SK-N-SH treated with all-trans-retinoic acid at 6 μM for 48 hours (cell line): Measurements from ENCODE around the gene PRSS2.

Source experiments
- POU6F1 ChIP-seq: fragments of 250-450 bp; sonication (Bioruptor Pico); IDR thresholded peaks from 2 replicates; pipeline ENCODE4 v1.8.0; 2021; ENCODE audit warnings: low read depth, mild to moderate bottlenecking, moderate library complexity, borderline replicate concordance
- PPARA ChIP-seq: fragments of 250-450 bp; sonication (Bioruptor Pico); IDR thresholded peaks from 2 replicates; pipeline ENCODE4 v1.5.0; 2020; ENCODE audit warnings: mild to moderate bottlenecking, borderline replicate concordance
- RARB ChIP-seq: fragments of 250-450 bp; sonication (Bioruptor Pico); IDR thresholded peaks from 2 replicates; pipeline ENCODE4 v1.8.0; 2021; ENCODE audit warnings: mild to moderate bottlenecking, moderate library complexity
- TCF4 ChIP-seq: fragments of 250-450 bp; sonication (Bioruptor Pico); IDR thresholded peaks from 2 replicates; pipeline ENCODE4 v1.8.0; 2021; ENCODE audit warnings: mild to moderate bottlenecking, moderate library complexity, borderline replicate concordance
- TOX ChIP-seq: fragments of 250-450 bp; sonication (Bioruptor Pico); IDR thresholded peaks from 2 replicates; pipeline ENCODE4 v1.8.0; 2021; ENCODE audit warnings: mild to moderate bottlenecking, moderate library complexity, borderline replicate concordance
- ZC3H10 ChIP-seq: fragments of 250-450 bp; sonication (Bioruptor Pico); IDR thresholded peaks from 2 replicates; pipeline ENCODE4 v1.5.1; 2021; ENCODE audit warnings: mild to moderate bottlenecking, moderate library complexity
- ZFP3 ChIP-seq: fragments of 250-450 bp; sonication (Bioruptor Pico); IDR thresholded peaks from 2 replicates; pipeline ENCODE4 v1.5.0; 2020; ENCODE audit warnings: mild to moderate bottlenecking, moderate library complexity
- ZFP30 ChIP-seq: fragments of 450-650 bp; formaldehyde crosslinking; IDR thresholded peaks from 2 replicates; pipeline ENCODE4 v1.5.0; 2022; ENCODE audit warnings: mild to moderate bottlenecking, moderate library complexity
- ZNF565 ChIP-seq: fragments of 450-650 bp; formaldehyde crosslinking; conservative IDR thresholded peaks from 2 replicates; pipeline ENCODE4 v1.5.0; 2020; ENCODE audit warnings: low read depth, mild to moderate bottlenecking, moderate library complexity
- ZNF70 ChIP-seq: fragments of 450-650 bp; formaldehyde crosslinking; IDR thresholded peaks from 2 replicates; pipeline ENCODE4 v1.5.0; 2020; ENCODE audit warnings: mild to moderate bottlenecking, moderate library complexity
- TF ChIP-seq, protein P1 (sequence below): fragments of 250-450 bp; sonication (Bioruptor Pico); IDR thresholded peaks from 2 replicates; pipeline ENCODE4 v1.8.0; 2020; ENCODE audit warnings: mild to moderate bottlenecking, moderate library complexity, borderline replicate concordance

- TF ChIP-seq ZFP3 (CRISPR knock-in tag) (no peak), RARB (CRISPR knock-in tag) (no peak), ZNF70 (CRISPR knock-in tag) (no peak), TOX (CRISPR knock-in tag) (no peak), POU6F1 (CRISPR knock-in tag) (no peak), PPARA (no peak), ZFP30 (CRISPR knock-in tag) (no peak), TCF4 (no peak), ZC3H10 (no peak), ZNF565 (no peak)
- TF ChIP-seq, protein P1, sequence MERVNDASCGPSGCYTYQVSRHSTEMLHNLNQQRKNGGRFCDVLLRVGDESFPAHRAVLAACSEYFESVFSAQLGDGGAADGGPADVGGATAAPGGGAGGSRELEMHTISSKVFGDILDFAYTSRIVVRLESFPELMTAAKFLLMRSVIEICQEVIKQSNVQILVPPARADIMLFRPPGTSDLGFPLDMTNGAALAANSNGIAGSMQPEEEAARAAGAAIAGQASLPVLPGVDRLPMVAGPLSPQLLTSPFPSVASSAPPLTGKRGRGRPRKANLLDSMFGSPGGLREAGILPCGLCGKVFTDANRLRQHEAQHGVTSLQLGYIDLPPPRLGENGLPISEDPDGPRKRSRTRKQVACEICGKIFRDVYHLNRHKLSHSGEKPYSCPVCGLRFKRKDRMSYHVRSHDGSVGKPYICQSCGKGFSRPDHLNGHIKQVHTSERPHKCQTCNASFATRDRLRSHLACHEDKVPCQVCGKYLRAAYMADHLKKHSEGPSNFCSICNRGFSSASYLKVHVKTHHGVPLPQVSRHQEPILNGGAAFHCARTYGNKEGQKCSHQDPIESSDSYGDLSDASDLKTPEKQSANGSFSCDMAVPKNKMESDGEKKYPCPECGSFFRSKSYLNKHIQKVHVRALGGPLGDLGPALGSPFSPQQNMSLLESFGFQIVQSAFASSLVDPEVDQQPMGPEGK (CRISPR knock-in tag): no peak
Measured at GRCh38 chr7:142762104-142762503, 8.7 kb upstream of the PRSS2 start.
